Neural progenitor cell (in vitro differentiated cells): ENCODE measurements around the gene REV3L. TPM values are rescaled to one million over a fixed set of nuclear protein-coding genes. Genes with fewer than 3 reads are reported as not detected.
A peak's percentile ranks its signal among the peaks of the same experiment; 100 is the strongest.

Experiments
- DNase-seq: peaks from one replicate; pipeline ENCODE4 v3.0.0-alpha.2; 2016; ENCODE audit warnings: low spot score
- H2AFZ ChIP-seq: fragments of 200-600 bp; sonication (generic); replicated peaks from 2 replicates; pipeline ENCODE4 v1.6.1; 2016; ENCODE audit warnings: antibody characterized with exemption
- H3F3A ChIP-seq: fragments of 200-600 bp; sonication (generic); 2 replicates; pipeline ENCODE4 v1.6.1; 2016; ENCODE audit warnings: antibody characterized with exemption, low read depth
- H3K27ac ChIP-seq: fragments of 200-600 bp; sonication (generic); 2 replicates; pipeline ENCODE4 v1.5.1; 2016; ENCODE audit warnings: mild to moderate bottlenecking
- H3K27me3 ChIP-seq: fragments of 200-600 bp; sonication (generic); 2 replicates; pipeline ENCODE4 v1.6.1; 2016; ENCODE audit warnings: mild to moderate bottlenecking, moderate library complexity
- H3K36me3 ChIP-seq: fragments of 200-600 bp; sonication (generic); 2 replicates; pipeline ENCODE4 v1.5.1; 2016
- H3K4me1 ChIP-seq: fragments of 200-600 bp; sonication (generic); 2 replicates; pipeline ENCODE4 v1.6.1; 2016; ENCODE audit warnings: mixed run types
- H3K4me2 ChIP-seq: fragments of 200-600 bp; sonication (generic); 2 replicates; pipeline ENCODE4 v1.6.1; 2016
- H3K4me3 ChIP-seq: fragments of 200-600 bp; sonication (generic); 2 replicates; pipeline ENCODE4 v1.5.1; 2016
- H3K79me2 ChIP-seq: fragments of 200-600 bp; sonication (generic); 2 replicates; pipeline ENCODE4 v1.6.1; 2016; ENCODE audit warnings: low read depth
- H3K9ac ChIP-seq: fragments of 200-600 bp; sonication (generic); 2 replicates; pipeline ENCODE4 v1.6.1; 2016
- H3K9me3 ChIP-seq: fragments of 200-600 bp; sonication (generic); 2 replicates; pipeline ENCODE4 v1.5.1; 2016; ENCODE audit warnings: low read depth
- H4K20me1 ChIP-seq: fragments of 200-600 bp; sonication (generic); 2 replicates; pipeline ENCODE4 v1.6.1; 2016; ENCODE audit warnings: low read depth
- H3K27ac Mint-ChIP-seq: 3 replicates; pipeline ENCODE4 v1.8.0; 2021; ENCODE audit warnings: mixed read lengths
- H3K27me3 Mint-ChIP-seq: 2 replicates; pipeline ENCODE4 v1.8.0; 2022; ENCODE audit warnings: low read depth, mild to moderate bottlenecking, inconsistent platforms, moderate library complexity, mixed read lengths; ENCODE audit not compliant: insufficient read depth
- H3K36me3 Mint-ChIP-seq: 3 replicates; pipeline ENCODE4 v1.8.0; 2021; ENCODE audit warnings: mixed read lengths
- H3K4me1 Mint-ChIP-seq: 3 replicates; pipeline ENCODE4 v1.8.0; 2021; ENCODE audit warnings: mixed read lengths
- H3K4me3 Mint-ChIP-seq: 3 replicates; pipeline ENCODE4 v1.8.0; 2021; ENCODE audit warnings: mild to moderate bottlenecking, moderate library complexity, mixed read lengths
- H3K9me3 Mint-ChIP-seq: 3 replicates; pipeline ENCODE4 v1.8.0; 2020; ENCODE audit warnings: mixed read lengths
- CTCF ChIP-seq: fragments of 200-600 bp; sonication (generic); IDR thresholded peaks from 2 replicates; pipeline ENCODE4 v1.5.1; 2017; ENCODE audit warnings: antibody characterized with exemption, mild to moderate bottlenecking
- EZH2 ChIP-seq: fragments of 200-600 bp; sonication (generic); IDR thresholded peaks from 2 replicates; pipeline ENCODE4 v1.6.1; 2017; ENCODE audit warnings: antibody characterized with exemption, mild to moderate bottlenecking, moderate library complexity
- EZH2phosphoT487 ChIP-seq: fragments of 200-600 bp; sonication (generic); IDR thresholded peaks from 2 replicates; pipeline ENCODE4 v1.6.1; 2017; ENCODE audit warnings: antibody characterized with exemption
- total RNA-seq: library from RNA; depleted of rRNA; stranded (reverse); fragments of >200 nt; gene quantifications from 2 replicates; pipeline ENCODE4 v1.2.3, GENCODE V29; 2015; ENCODE audit warnings: low replicate concordance

Gene REV3L
- total RNA-seq, 1 donor from 2014 or later: 23.5 TPM

- Histone ChIP-seq H3K4me3 (no peak overlapping the region), H3F3A (no peaks in the 10 kb centered on the region), H3K27ac (no peak overlapping the region), H3K4me2 (no peak overlapping the region), H3K27me3 (no peaks in the 10 kb centered on the region), H4K20me1 (no peaks in the 10 kb centered on the region), H3K9ac (no peak overlapping the region), H3K9me3 (no peaks in the 10 kb centered on the region), H2AFZ (no peak overlapping the region), H3K36me3 (no peaks in the 10 kb centered on the region), H3K79me2 (peaks cover 15% of the 10 kb centered on the region), H3K4me1 (peaks cover 15% of the 10 kb centered on the region)
- Mint-ChIP-seq H3K4me3 (no peak overlapping the region), H3K36me3 (peaks cover 4% of the 10 kb centered on the region), H3K9me3 (peaks cover 10% of the 10 kb centered on the region), H3K4me1 (peaks cover 25% of the 10 kb centered on the region), H3K27me3 (peaks cover 2% of the 10 kb centered on the region), H3K27ac (no peak overlapping the region)
- no peak for DNase-seq
- TF ChIP-seq EZH2 (no peak), EZH2phosphoT487 (no peak), CTCF (no peak)
These were observed 40.6 kb upstream of the REV3L start for GRCh38 chr6:111523484-111524167.

DNA sequence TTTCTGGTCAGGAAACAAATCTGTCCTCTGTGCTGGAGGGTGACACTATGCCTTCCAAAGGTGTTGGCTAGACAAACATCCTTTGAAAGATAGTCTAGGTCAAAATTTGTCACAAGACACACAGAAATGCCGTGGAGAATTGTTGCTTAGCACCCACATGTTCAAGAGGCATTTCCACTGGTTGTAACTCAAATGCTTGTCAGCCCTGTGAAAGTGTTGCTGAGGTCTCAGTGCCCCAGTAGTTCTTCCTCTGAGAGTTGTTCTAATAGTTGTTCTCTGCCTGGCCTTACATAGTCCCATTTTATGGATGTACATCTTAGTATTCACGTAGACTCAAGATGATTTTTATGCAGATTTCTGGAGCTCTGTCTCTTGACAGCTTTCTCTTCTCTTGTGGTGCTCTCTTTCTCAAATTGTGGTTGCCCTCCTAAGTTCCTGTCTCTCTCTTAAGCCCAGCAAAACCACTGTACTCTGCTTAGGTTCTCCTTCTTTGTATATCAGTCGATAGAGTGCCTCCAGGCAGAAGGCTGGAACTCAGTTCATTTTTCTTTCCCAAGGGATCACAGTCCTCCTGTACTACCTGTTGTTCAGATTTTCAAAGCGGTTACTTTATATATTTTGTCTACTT is 39.5 kb upstream of the REV3L start:
- no peaks in the 10 kb centered on the region for H4K20me1 ChIP-seq
- DNase-seq: no peak
- Mint-ChIP-seq H3K9me3 (peaks cover 10% of the 10 kb centered on the region), H3K4me3 (no peak overlapping the region), H3K4me1 (peaks cover 25% of the 10 kb centered on the region), H3K36me3 (peaks cover 4% of the 10 kb centered on the region), H3K27me3 (peaks cover 2% of the 10 kb centered on the region), H3K27ac (peak overlapping the region; percentile 40)
- peaks cover 15% of the 10 kb centered on the region for H3K79me2 ChIP-seq
- no peak for TF ChIP-seq EZH2
- TF ChIP-seq EZH2phosphoT487: no peak
- TF ChIP-seq CTCF: no peak
- H3K27ac ChIP-seq: no peak overlapping the region
- no peaks in the 10 kb centered on the region for H3K36me3 ChIP-seq
- no peak overlapping the region for H2AFZ ChIP-seq
- H3K4me3 ChIP-seq: no peak overlapping the region
- H3K27me3 ChIP-seq: no peaks in the 10 kb centered on the region
- H3K9me3 ChIP-seq: no peaks in the 10 kb centered on the region
- no peaks in the 10 kb centered on the region for H3F3A ChIP-seq
- H3K4me1 ChIP-seq: peaks cover 21% of the 10 kb centered on the region
- no peak overlapping the region for H3K4me2 ChIP-seq
- no peak overlapping the region for H3K9ac ChIP-seq

GRCh38 chr6:111521497-111522270 is 38.7 kb upstream of the REV3L start:
- no peak overlapping the region for H3K27ac ChIP-seq
- Mint-ChIP-seq H3K36me3 (peaks cover 4% of the 10 kb centered on the region), H3K27me3 (peaks cover 2% of the 10 kb centered on the region), H3K27ac (no peak overlapping the region), H3K4me3 (no peak overlapping the region), H3K4me1 (peaks cover 25% of the 10 kb centered on the region), H3K9me3 (peaks cover 10% of the 10 kb centered on the region)
- no peaks in the 10 kb centered on the region for H3F3A ChIP-seq
- no peaks in the 10 kb centered on the region for H4K20me1 ChIP-seq
- no peak overlapping the region for H3K4me2 ChIP-seq
- H3K36me3 ChIP-seq: no peaks in the 10 kb centered on the region
- no peaks in the 10 kb centered on the region for H3K27me3 ChIP-seq
- DNase-seq: no peak
- no peak overlapping the region for H3K9ac ChIP-seq
- no peak overlapping the region for H3K4me3 ChIP-seq
- H3K9me3 ChIP-seq: no peaks in the 10 kb centered on the region
- peaks cover 21% of the 10 kb centered on the region for H3K4me1 ChIP-seq
- peaks cover 15% of the 10 kb centered on the region for H3K79me2 ChIP-seq
- TF ChIP-seq EZH2phosphoT487 (no peak), CTCF (no peak), EZH2 (no peak)
- no peak overlapping the region for H2AFZ ChIP-seq
